GM21576 (cell line): Measurements from ENCODE around the gene THG1L.
"Not testable (repeated sequence)": the region's sequence is repeated elsewhere in the genome, so short reads cannot be mapped to it uniquely, and the experiment has no call there.

Source experiments
- ATAC-seq: cut with Tn5 transposase; IDR thresholded peaks from one replicate; pipeline ENCODE4 v1.9.1; 2021; ENCODE audit warnings: mild to moderate bottlenecking, moderate library complexity; ENCODE audit not compliant: unreplicated experiment

THG1L gene

GRCh38 chr5:157726607-157727006 lies 4.6 kb upstream of the THG1L start:
- not testable (repeated sequence) for ATAC-seq

GRCh38 chr5:157727858-157728257 lies 3.4 kb upstream of the THG1L start:
- not testable (repeated sequence) for ATAC-seq

- peak; percentile 70 for ATAC-seq
These were observed 1.4 kb upstream of the THG1L start for GRCh38 chr5:157729858-157730257.

GRCh38 chr5:157730900-157731271 lies 334 bp upstream of the THG1L start:
- no peak for ATAC-seq

- no peak for ATAC-seq
These were observed 902 bp downstream of the THG1L start for GRCh38 chr5:157732130-157732514.

- no peak for ATAC-seq
These were observed 1.5 kb downstream of the THG1L start for GRCh38 chr5:157732596-157733262.

- ATAC-seq: no peak
These were observed 3.2 kb downstream of the THG1L start for GRCh38 chr5:157734436-157734835.

GRCh38 chr5:157735991-157736390 lies 4.8 kb downstream of the THG1L start:
- no peak for ATAC-seq

GRCh38 chr5:157739388-157740228 lies 8.4 kb downstream of the THG1L start:
- ATAC-seq: no peak

GRCh38 chr5:157740229-157740610 lies 9.0 kb downstream of the THG1L start:
- no peak for ATAC-seq

- ATAC-seq: no peak
These were observed 9.9 kb downstream of the THG1L start for GRCh38 chr5:157741131-157741530.

- peak; percentile 94 for ATAC-seq
These were observed 12.2 kb downstream of the THG1L start, which contains the start of gene LSM11 for GRCh38 chr5:157743163-157744050. LSM11 (plus strand) TSS chr5:157743712; CDS start chr5:157743751, 39 bp downstream.

- ATAC-seq: peak; percentile 23
These were observed 13.1 kb downstream of the THG1L start for GRCh38 chr5:157744051-157745011.

- ATAC-seq: no peak
These were observed 13.8 kb downstream of the THG1L start for GRCh38 chr5:157745041-157745456.

- no peak for ATAC-seq
These were observed 16.0 kb downstream of the THG1L start for GRCh38 chr5:157747173-157747740.

GRCh38 chr5:157747766-157748700 lies 16.8 kb downstream of the THG1L start:
- ATAC-seq: no peak

- no peak for ATAC-seq
These were observed 17.7 kb downstream of the THG1L start for GRCh38 chr5:157748760-157749461.

- no peak for ATAC-seq
These were observed 18.2 kb downstream of the THG1L start for GRCh38 chr5:157749462-157749799.
